HepG2 (cell line): ENCODE data around the gene MXD1. TPM values are rescaled to one million over a fixed set of nuclear protein-coding genes. Genes with fewer than 3 reads are reported as not detected.
A peak's percentile ranks its signal among the peaks of the same experiment; 100 is the strongest.

ENCODE experiments used
- ARNT ChIP-seq: fragments of 450-650 bp; IDR thresholded peaks from 2 replicates; pipeline ENCODE4 v1.6.1; 2017
- BCL6 ChIP-seq: IDR thresholded peaks from 2 replicates; pipeline ENCODE4 v1.6.1; 2016; ENCODE audit warnings: missing genetic modification reagents, missing compliant biosample characterization
- BRCA1 ChIP-seq: sonication (generic); formaldehyde crosslinking; IDR thresholded peaks from 2 replicates; pipeline ENCODE4 v1.4.0; 2020; ENCODE audit warnings: missing genetic modification reagents
- CBX2 ChIP-seq, 2 experiments: fragments of 200-600 bp in 1 of 2; sonication (generic); formaldehyde crosslinking in 1 of 2; IDR thresholded peaks; 2 replicates each; pipeline versions ENCODE4 v1.7.0 to v1.8.1; 2018 to 2022; ENCODE audit warnings: low read depth in 2 of 2, low read length in 1 of 2, mild to moderate bottlenecking in 1 of 2, missing genetic modification reagents in 1 of 2
- CENPT ChIP-seq: sonication (generic); formaldehyde crosslinking; IDR thresholded peaks from 2 replicates; pipeline ENCODE4 v1.8.0; 2022; ENCODE audit warnings: low read depth, mild to moderate bottlenecking, moderate library complexity, missing genetic modification reagents
- DMTF1 ChIP-seq: sonication (generic); formaldehyde crosslinking; IDR thresholded peaks from 2 replicates; pipeline ENCODE4 v1.4.0; 2020; ENCODE audit warnings: mild to moderate bottlenecking, missing genetic modification reagents
- DPF2 ChIP-seq: sonication (generic); formaldehyde crosslinking; IDR thresholded peaks from 2 replicates; pipeline ENCODE4 v1.4.0; 2020; ENCODE audit warnings: mild to moderate bottlenecking, low read depth, missing genetic modification reagents, borderline replicate concordance
- DRAP1 ChIP-seq: IDR thresholded peaks from 2 replicates; pipeline ENCODE4 v1.6.1; 2016; ENCODE audit warnings: missing genetic modification reagents, missing compliant biosample characterization
- FOSL2 ChIP-seq: sonication (generic); formaldehyde crosslinking; IDR thresholded peaks from 2 replicates; pipeline ENCODE4 v1.4.0; 2020; ENCODE audit warnings: missing genetic modification reagents
- IRF1 ChIP-seq: sonication (generic); formaldehyde crosslinking; IDR thresholded peaks from 2 replicates; pipeline ENCODE4 v1.4.0; 2020; ENCODE audit warnings: low read depth, mild to moderate bottlenecking, missing genetic modification reagents
- RFX5 ChIP-seq: IDR thresholded peaks from 2 replicates; pipeline ENCODE4 v1.6.1; 2011; ENCODE audit warnings: low read depth, low read length, improper control_type of control experiment
- THRA ChIP-seq: sonication (generic); formaldehyde crosslinking; IDR thresholded peaks from 2 replicates; pipeline ENCODE4 v1.4.0; 2020; ENCODE audit warnings: missing genetic modification reagents, borderline replicate concordance
- XRCC5 ChIP-seq: fragments of 200-400 bp; formaldehyde crosslinking; optimal IDR thresholded peaks from 2 replicates; pipeline ENCODE3; 2017; ENCODE audit warnings: mild to moderate bottlenecking, low read length
- ZNF180 ChIP-seq: sonication (generic); formaldehyde crosslinking; IDR thresholded peaks from 2 replicates; pipeline ENCODE4 v1.4.0; 2020; ENCODE audit warnings: low read depth, missing genetic modification reagents, borderline replicate concordance
- ZNF382 ChIP-seq: sonication (generic); formaldehyde crosslinking; IDR thresholded peaks from 2 replicates; pipeline ENCODE4 v1.5.0; 2020; ENCODE audit warnings: missing genetic modification reagents, mild to moderate bottlenecking, borderline replicate concordance
- ZNF530 ChIP-seq: sonication (generic); formaldehyde crosslinking; IDR thresholded peaks from 2 replicates; pipeline ENCODE4 v1.5.0; 2020; ENCODE audit warnings: low read depth, mild to moderate bottlenecking, missing genetic modification reagents
- ZNF616 ChIP-seq: sonication (generic); formaldehyde crosslinking; IDR thresholded peaks from 2 replicates; pipeline ENCODE4 v1.5.0; 2020; ENCODE audit warnings: low read depth, mild to moderate bottlenecking, missing genetic modification reagents
- ZNF761 ChIP-seq: sonication (generic); formaldehyde crosslinking; conservative IDR thresholded peaks from 2 replicates; pipeline ENCODE4 v1.4.0; 2020; ENCODE audit warnings: mild to moderate bottlenecking, missing genetic modification reagents
- ZNF770 ChIP-seq: sonication (generic); formaldehyde crosslinking; IDR thresholded peaks from 2 replicates; pipeline ENCODE4 v1.5.0; 2020; ENCODE audit warnings: mild to moderate bottlenecking, missing genetic modification reagents
- ZNF775 ChIP-seq: sonication (generic); formaldehyde crosslinking; IDR thresholded peaks from 2 replicates; pipeline ENCODE4 v1.4.0; 2020; ENCODE audit warnings: missing genetic modification reagents, mild to moderate bottlenecking, moderate library complexity, borderline replicate concordance
- ZSCAN31 ChIP-seq: sonication (generic); formaldehyde crosslinking; IDR thresholded peaks from 2 replicates; pipeline ENCODE4 v1.5.0; 2020; ENCODE audit warnings: low read depth, mild to moderate bottlenecking, missing genetic modification reagents
- polyA plus RNA-seq, 8 experiments: library from polyadenylated mRNA; depleted of rRNA in 3 of 8; stranded (reverse) in 7 of 8; unstranded in 1 of 8; fragments of >200 nt; fragmentation: Illumina TruSeq in 4 of 8; extraction: Trizol in 4 of 8; gene quantifications; 2 replicates each; pipeline versions ENCODE4 v1.2.1 to v1.2.3, GENCODE V29; 2011 to 2016; ENCODE audit warnings: low read depth in 4 of 8, missing spikeins in 1 of 8, mixed read lengths in 1 of 8; ENCODE audit not compliant: insufficient read depth in 1 of 8
- total RNA-seq, 5 experiments: library from RNA; depleted of rRNA; stranded (reverse); fragments of >200 nt; fragmentation: Illumina TruSeq; extraction: Trizol; gene quantifications; 2 replicates each; pipeline ENCODE4 v1.2.3, GENCODE V29; 2016; ENCODE audit warnings: low read depth in 1 of 5

The MXD1 gene
- total and polyA plus RNA-seq, 2 of the 13 experiments (the other 11 are each of a cell fraction or from before 2014, with no cell fraction given) = 6.4 to 14.9 TPM

GRCh38 chr2:69893684-69894551, 21.0 kb upstream of the MXD1 start, which contains the start of gene SNRNP27 (continued):
- TF ChIP-seq DMTF1 (CRISPR knock-in tag) (no peak), CBX2 (IDR thresholded peaks at IDR 0.05; ENCODE audit: low read depth, low read length) (no peak), CBX2 (CRISPR knock-in tag; IDR thresholded peaks at IDR 0.05; ENCODE audit: low read depth) (peak; percentile 90; the same call in 1 of the 2 replicates), DPF2 (CRISPR knock-in tag) (no peak), ZNF761 (CRISPR knock-in tag) (0 out of 2 replicates have a peak, but pooled peaks have one; percentile 66), BRCA1 (CRISPR knock-in tag) (peak; percentile 98), BCL6 (CRISPR knock-in tag) (peak; percentile 76; the same call in 1 of the 2 replicates), THRA (peak; percentile 84), FOSL2 (CRISPR knock-in tag) (peak; percentile 68), ARNT (no peak), CENPT (no peak), ZNF530 (no peak), IRF1 (no peak), ZNF382 (no peak), ZNF775 (CRISPR knock-in tag) (0 out of 2 replicates have a peak, but pooled peaks have one; percentile 56), ZNF770 (CRISPR knock-in tag) (peak; percentile 40; the same call in 1 of the 2 replicates), ZSCAN31 (CRISPR knock-in tag) (peak; percentile 95), DRAP1 (CRISPR knock-in tag) (peak; percentile 69), ZNF180 (CRISPR knock-in tag) (peak; percentile 85; the same call in 1 of the 2 replicates), XRCC5 (peak; percentile 97), RFX5 (no peak), ZNF616 (CRISPR knock-in tag) (peak; percentile 57; the same call in 1 of the 2 replicates)
